ENCODE measurements around the gene CCDC92.

Gene CCDC92

GRCh38 chr12:123910057-123910456, 62.6 kb downstream of the CCDC92 start:
- no peaks in the 10 kb centered on the region for H3K36me3 ChIP-seq (ENCODE audit: insufficient read depth, low read length)
- H3K9ac ChIP-seq (ENCODE audit: low read depth, low read length), result no peak overlapping the region
- H3K27me3 ChIP-seq (ENCODE audit: control insufficient read depth, insufficient read depth, low read length), result peaks cover 20% of the 10 kb centered on the region
- H3K4me1 ChIP-seq (ENCODE audit: control insufficient read depth, insufficient read depth, low read length), result peaks cover 9% of the 10 kb centered on the region
- H3K4me2 ChIP-seq (ENCODE audit: low read length), result no peak overlapping the region
- no peaks in the 10 kb centered on the region for H3K9me3 ChIP-seq (replicated peaks; ENCODE audit: low read length)
- no peak overlapping the region for H3K4me3 ChIP-seq (ENCODE audit: low read length)

DNA sequence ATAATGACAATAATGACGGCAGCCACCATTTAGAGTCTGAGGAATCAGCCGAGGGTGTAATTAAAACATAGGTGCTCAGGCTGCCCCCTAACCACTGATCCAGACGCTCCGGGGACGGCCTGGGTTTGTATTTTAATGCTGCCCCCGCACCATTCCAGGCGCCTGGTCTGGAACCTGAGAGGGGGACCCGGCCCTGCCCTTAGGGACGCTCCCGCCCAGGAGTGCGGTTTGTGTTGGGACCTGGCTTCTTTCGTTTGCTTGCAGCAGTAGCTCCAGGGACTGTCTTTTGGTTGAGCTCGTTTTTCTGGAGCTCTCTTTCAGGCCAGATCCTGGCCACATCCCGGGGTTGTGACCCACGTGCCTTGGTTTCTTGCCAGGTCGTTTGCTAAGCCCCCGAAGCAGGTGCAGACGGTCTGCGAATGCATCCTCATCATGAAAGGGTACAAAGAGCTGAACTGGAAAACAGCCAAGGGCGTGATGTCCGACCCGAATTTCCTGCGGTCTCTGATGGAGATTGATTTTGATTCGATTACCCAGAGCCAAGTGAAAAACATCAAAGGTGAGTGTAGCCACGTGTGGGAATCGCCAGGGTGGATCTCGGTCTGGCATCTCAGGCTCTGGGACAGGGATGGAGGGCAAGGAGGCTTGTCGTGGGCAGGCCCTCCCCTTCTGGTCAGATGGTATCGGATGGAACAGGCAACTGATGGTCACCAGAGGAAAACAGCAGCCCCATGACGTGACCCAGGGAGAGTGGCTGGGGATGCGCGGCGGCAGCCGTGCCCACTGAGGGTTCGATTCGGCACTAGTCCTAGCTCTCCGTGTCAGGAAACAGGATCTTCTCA, 63.5 kb downstream of the CCDC92 start:
- no peak overlapping the region for H3K4me2 ChIP-seq (ENCODE audit: low read length)
- no peak overlapping the region for H3K9ac ChIP-seq (ENCODE audit: low read depth, low read length)
- H3K27me3 ChIP-seq (ENCODE audit: control insufficient read depth, insufficient read depth, low read length), result peaks cover 19% of the 10 kb centered on the region
- H3K4me1 ChIP-seq (ENCODE audit: control insufficient read depth, insufficient read depth, low read length), result peaks cover 9% of the 10 kb centered on the region
- H3K4me3 ChIP-seq (ENCODE audit: low read length), result no peak overlapping the region
- H3K9me3 ChIP-seq (replicated peaks; ENCODE audit: low read length), result no peaks in the 10 kb centered on the region
- H3K36me3 ChIP-seq (ENCODE audit: insufficient read depth, low read length), result no peaks in the 10 kb centered on the region

GRCh38 chr12:123907726-123908476, 64.7 kb downstream of the CCDC92 start:
- H3K9me3 ChIP-seq (replicated peaks; ENCODE audit: low read length), result no peaks in the 10 kb centered on the region
- H3K36me3 ChIP-seq (ENCODE audit: insufficient read depth, low read length), result no peaks in the 10 kb centered on the region
- H3K27me3 ChIP-seq (ENCODE audit: control insufficient read depth, insufficient read depth, low read length), result peaks cover 17% of the 10 kb centered on the region
- no peak overlapping the region for H3K4me3 ChIP-seq (ENCODE audit: low read length)
- H3K4me1 ChIP-seq (ENCODE audit: control insufficient read depth, insufficient read depth, low read length), result peaks cover 9% of the 10 kb centered on the region
- H3K9ac ChIP-seq (ENCODE audit: low read depth, low read length), result no peak overlapping the region
- H3K4me2 ChIP-seq (ENCODE audit: low read length), result no peak overlapping the region

DNA sequence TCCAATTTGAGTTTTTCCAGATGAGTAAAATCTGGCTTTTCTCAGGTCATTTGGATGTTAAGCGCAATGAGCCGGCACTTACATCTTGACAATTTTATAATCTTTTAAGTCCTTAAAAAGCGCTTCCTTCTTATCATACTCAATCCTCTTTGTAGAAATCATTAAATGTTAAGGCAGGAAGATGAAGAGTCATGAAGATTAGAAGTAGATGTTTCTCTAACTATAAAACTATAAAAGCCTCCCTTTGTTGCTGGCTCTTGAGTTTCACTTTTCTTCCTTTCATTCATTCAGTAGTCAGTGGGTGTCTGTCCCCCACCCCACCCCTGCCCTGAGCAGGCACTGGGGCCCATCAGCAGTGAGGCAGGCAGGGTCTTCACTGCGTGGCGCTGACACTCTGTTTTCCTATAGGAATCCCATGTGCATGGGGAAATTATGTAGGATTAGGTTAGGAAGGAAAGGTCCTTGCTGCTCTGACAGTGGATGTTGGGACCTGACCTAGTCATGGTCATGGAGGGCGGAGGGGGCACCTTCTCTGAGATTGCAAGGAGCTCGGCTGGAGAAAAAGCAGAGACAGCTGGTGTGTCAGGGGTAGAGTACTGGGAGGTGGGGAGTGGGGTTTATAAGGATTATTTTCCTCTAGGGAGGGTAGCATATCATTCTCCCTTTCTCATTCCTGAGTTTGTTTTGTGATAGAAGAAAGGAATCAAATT, 65.8 kb downstream of the CCDC92 start:
- Histone ChIP-seq H3K4me3 (ENCODE audit: low read length) (no peak overlapping the region), H3K36me3 (ENCODE audit: insufficient read depth, low read length) (no peaks in the 10 kb centered on the region), H3K4me1 (ENCODE audit: control insufficient read depth, insufficient read depth, low read length) (peaks cover 9% of the 10 kb centered on the region), H3K9me3 (replicated peaks; ENCODE audit: low read length) (no peaks in the 10 kb centered on the region), H3K27me3 (ENCODE audit: control insufficient read depth, insufficient read depth, low read length) (peaks cover 15% of the 10 kb centered on the region), H3K9ac (ENCODE audit: low read depth, low read length) (no peak overlapping the region), H3K4me2 (ENCODE audit: low read length) (no peak overlapping the region)

GRCh38 chr12:123905319-123905925, 67.2 kb downstream of the CCDC92 start:
- no peak overlapping the region for H3K9ac ChIP-seq (ENCODE audit: low read depth, low read length)
- H3K4me1 ChIP-seq (ENCODE audit: control insufficient read depth, insufficient read depth, low read length), result peaks cover 9% of the 10 kb centered on the region
- H3K4me2 ChIP-seq (ENCODE audit: low read length), result no peak overlapping the region
- H3K9me3 ChIP-seq (replicated peaks; ENCODE audit: low read length), result no peaks in the 10 kb centered on the region
- H3K36me3 ChIP-seq (ENCODE audit: insufficient read depth, low read length), result no peaks in the 10 kb centered on the region
- no peak overlapping the region for H3K4me3 ChIP-seq (ENCODE audit: low read length)
- H3K27me3 ChIP-seq (ENCODE audit: control insufficient read depth, insufficient read depth, low read length), result peaks cover 21% of the 10 kb centered on the region

GRCh38 chr12:123903301-123904065, 69.1 kb downstream of the CCDC92 start:
- Histone ChIP-seq H3K4me1 (ENCODE audit: control insufficient read depth, insufficient read depth, low read length) (peaks cover 9% of the 10 kb centered on the region), H3K4me2 (ENCODE audit: low read length) (no peak overlapping the region), H3K27me3 (ENCODE audit: control insufficient read depth, insufficient read depth, low read length) (peaks cover 33% of the 10 kb centered on the region), H3K9ac (ENCODE audit: low read depth, low read length) (no peak overlapping the region), H3K36me3 (ENCODE audit: insufficient read depth, low read length) (no peaks in the 10 kb centered on the region), H3K4me3 (ENCODE audit: low read length) (no peak overlapping the region), H3K9me3 (replicated peaks; ENCODE audit: low read length) (no peaks in the 10 kb centered on the region)

- Histone ChIP-seq H3K9me3 (replicated peaks; ENCODE audit: low read length) (no peaks in the 10 kb centered on the region), H3K4me3 (ENCODE audit: low read length) (no peak overlapping the region), H3K9ac (ENCODE audit: low read depth, low read length) (no peak overlapping the region), H3K27me3 (ENCODE audit: control insufficient read depth, insufficient read depth, low read length) (peaks cover 33% of the 10 kb centered on the region), H3K36me3 (ENCODE audit: insufficient read depth, low read length) (no peaks in the 10 kb centered on the region), H3K4me1 (ENCODE audit: control insufficient read depth, insufficient read depth, low read length) (peaks cover 5% of the 10 kb centered on the region), H3K4me2 (ENCODE audit: low read length) (no peak overlapping the region)
Observed at GRCh38 chr12:123902821-123903220, 69.8 kb downstream of the CCDC92 start.

- peak overlapping the region; percentile 22 for H3K4me2 ChIP-seq (ENCODE audit: low read length)
- H3K27me3 ChIP-seq (ENCODE audit: control insufficient read depth, insufficient read depth, low read length), result peaks cover 33% of the 10 kb centered on the region
- H3K36me3 ChIP-seq (ENCODE audit: insufficient read depth, low read length), result no peaks in the 10 kb centered on the region
- no peaks in the 10 kb centered on the region for H3K9me3 ChIP-seq (replicated peaks; ENCODE audit: low read length)
- no peak overlapping the region for H3K9ac ChIP-seq (ENCODE audit: low read depth, low read length)
- no peak overlapping the region for H3K4me3 ChIP-seq (ENCODE audit: low read length)
- peaks cover 9% of the 10 kb centered on the region for H3K4me1 ChIP-seq (ENCODE audit: control insufficient read depth, insufficient read depth, low read length)
Observed at GRCh38 chr12:123900871-123901376, 71.7 kb downstream of the CCDC92 start.

GRCh38 chr12:123899368-123899767, 73.3 kb downstream of the CCDC92 start:
- H3K9ac ChIP-seq (ENCODE audit: low read depth, low read length), result no peak overlapping the region
- peaks cover 28% of the 10 kb centered on the region for H3K27me3 ChIP-seq (ENCODE audit: control insufficient read depth, insufficient read depth, low read length)
- H3K9me3 ChIP-seq (replicated peaks; ENCODE audit: low read length), result no peaks in the 10 kb centered on the region
- no peaks in the 10 kb centered on the region for H3K36me3 ChIP-seq (ENCODE audit: insufficient read depth, low read length)
- H3K4me2 ChIP-seq (ENCODE audit: low read length), result no peak overlapping the region
- peaks cover 6% of the 10 kb centered on the region for H3K4me1 ChIP-seq (ENCODE audit: control insufficient read depth, insufficient read depth, low read length)
- no peak overlapping the region for H3K4me3 ChIP-seq (ENCODE audit: low read length)

GRCh38 chr12:123898673-123899072, 74.0 kb downstream of the CCDC92 start:
- H3K9ac ChIP-seq (ENCODE audit: low read depth, low read length), result no peak overlapping the region
- no peaks in the 10 kb centered on the region for H3K36me3 ChIP-seq (ENCODE audit: insufficient read depth, low read length)

More at GRCh38 chr12:123898673-123899072, 74.0 kb downstream of the CCDC92 start:
- Histone ChIP-seq H3K4me2 (ENCODE audit: low read length) (no peak overlapping the region), H3K4me3 (ENCODE audit: low read length) (no peak overlapping the region), H3K4me1 (ENCODE audit: control insufficient read depth, insufficient read depth, low read length) (peaks cover 6% of the 10 kb centered on the region), H3K9me3 (replicated peaks; ENCODE audit: low read length) (no peaks in the 10 kb centered on the region), H3K27me3 (ENCODE audit: control insufficient read depth, insufficient read depth, low read length) (peaks cover 21% of the 10 kb centered on the region)

All from skeletal muscle satellite cell (primary cell).